H1 (cell line): ENCODE results near the gene SNED1. TPM values are rescaled to one million over a fixed set of nuclear protein-coding genes. Genes with fewer than 3 reads are reported as not detected.

ENCODE experiments used
- BRCA1 ChIP-seq: IDR thresholded peaks from 2 replicates; pipeline ENCODE4 v1.6.1; 2012; ENCODE audit warnings: low read depth, low read length, improper control_type of control experiment
- CBX5 ChIP-seq: fragments of 300-800, 300-1000 bp; sonication (generic); IDR thresholded peaks from 2 replicates; pipeline ENCODE4 v1.7.1; 2016; ENCODE audit warnings: antibody characterized with exemption, low read length, low read depth
- CBX8 ChIP-seq: fragments of 300-800, 300-1000 bp; sonication (generic); IDR thresholded peaks from 2 replicates; pipeline ENCODE4 v1.7.1; 2016; ENCODE audit warnings: low read depth, low read length, borderline replicate concordance
- CEBPB ChIP-seq: IDR thresholded peaks from 2 replicates; pipeline ENCODE4 v1.6.1; 2012; ENCODE audit warnings: low read depth, low read length
- CHD1 ChIP-seq: IDR thresholded peaks from 2 replicates; pipeline ENCODE4 v1.6.1; 2012; ENCODE audit warnings: low read depth, low read length, improper control_type of control experiment
- CHD2 ChIP-seq: IDR thresholded peaks from 2 replicates; pipeline ENCODE4 v1.6.1; 2012; ENCODE audit warnings: low read length, improper control_type of control experiment
- CHD7 ChIP-seq: fragments of 300-600 bp; sonication (generic); IDR thresholded peaks from 2 replicates; pipeline ENCODE4 v1.7.1; 2012; ENCODE audit warnings: low read length, moderate library complexity, mild to moderate bottlenecking, inconsistent platforms; ENCODE audit not compliant: insufficient replicate concordance
- POU5F1 ChIP-seq: IDR thresholded peaks from 2 replicates; pipeline ENCODE4 v1.6.1; 2011; ENCODE audit warnings: low read depth, mild to moderate bottlenecking, low read length, moderate library complexity
- YY1 ChIP-seq: IDR thresholded peaks from 2 replicates; pipeline ENCODE4 v1.6.1; 2011; ENCODE audit warnings: low read depth, mild to moderate bottlenecking, low read length
- polyA plus RNA-seq, 7 experiments: library from polyadenylated mRNA; depleted of rRNA in 3 of 7; stranded (reverse) in 5 of 7; unstranded in 2 of 7; fragments of >200 nt in 5 of 7; fragments of 200-250 nt in 2 of 7; gene quantifications; 1 replicate in 5 of 7; 2 replicates in 1 of 7; 4 replicates in 1 of 7; pipeline versions ENCODE4 v1.2.1 to v1.2.3, GENCODE V29; 2011 to 2013; ENCODE audit warnings: missing spikeins in 2 of 7, mixed read lengths in 2 of 7
- total RNA-seq: library from RNA; stranded (reverse); fragmentation: NEBNext Ultra II Directional; extraction: Animal tissue kit (Norgen Biotek cat#: 25700); gene quantifications from 2 replicates; pipeline ENCODE4 v1.2.1, GENCODE V29; 2021
- TF ChIP-seq, protein P1 (sequence below): IDR thresholded peaks from 2 replicates; pipeline ENCODE4 v1.6.1; 2012; ENCODE audit warnings: inconsistent platforms

The SNED1 gene
- total and polyA plus RNA-seq, 2 of the 8 experiments (the other 6 are each of a cell fraction or from before 2014, with no cell fraction given), result 1.9 TPM

DNA sequence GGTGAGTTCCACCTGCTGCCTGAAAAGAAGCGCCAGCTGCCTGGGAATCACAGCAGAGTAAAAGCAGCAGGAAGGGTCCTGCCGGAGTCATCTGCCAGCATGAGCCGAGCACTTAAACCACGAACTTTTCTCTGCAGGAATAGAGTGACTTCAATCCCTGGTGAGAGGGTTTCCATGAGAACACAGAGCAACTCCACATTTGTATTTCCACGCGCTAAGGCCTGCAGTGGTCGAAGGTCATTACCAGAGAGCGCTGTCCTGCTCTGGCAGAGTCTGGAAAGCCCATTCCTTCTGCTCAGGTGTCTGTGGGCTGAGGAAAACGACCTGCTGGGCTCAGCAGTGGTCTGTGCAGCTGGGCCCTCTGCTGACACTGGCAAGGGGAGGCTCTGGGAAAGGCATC, 144.2 kb downstream of the SNED1 start (continued):
- no peak for TF ChIP-seq CHD7
- TF ChIP-seq CHD2, result no peak
- TF ChIP-seq BRCA1, result no peak
- no peak for TF ChIP-seq CBX5
- TF ChIP-seq CEBPB, result no peak
- TF ChIP-seq, protein P1, sequence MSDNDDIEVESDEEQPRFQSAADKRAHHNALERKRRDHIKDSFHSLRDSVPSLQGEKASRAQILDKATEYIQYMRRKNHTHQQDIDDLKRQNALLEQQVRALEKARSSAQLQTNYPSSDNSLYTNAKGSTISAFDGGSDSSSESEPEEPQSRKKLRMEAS, result no peak
- no peak for TF ChIP-seq POU5F1
- TF ChIP-seq CHD1, result no peak
- no peak for TF ChIP-seq CBX8
- TF ChIP-seq YY1, result no peak
